ENCODE data around the gene ATP4A.

The ATP4A gene

GRCh38 chr19:35549174-35549788 lies 14.2 kb downstream of the ATP4A start:
- no peak for DNase-seq (ENCODE audit: low read depth in 2 of 2)

GRCh38 chr19:35546532-35546931 lies 16.9 kb downstream of the ATP4A start:
- no peak for DNase-seq (ENCODE audit: low read depth in 2 of 2)

- DNase-seq (ENCODE audit: low read depth in 2 of 2) = peak in 1 of 2 donors; percentile 40
These were observed 17.5 kb downstream of the ATP4A start for GRCh38 chr19:35545855-35546381.

- DNase-seq (ENCODE audit: low read depth in 2 of 2) = peak; percentile 22 to 64
These were observed 18.2 kb downstream of the ATP4A start, which contains the start of gene TMEM147 for GRCh38 chr19:35545001-35545854. Gene TMEM147 (plus strand): TSS chr19:35545626. CDS start chr19:35545740, 114 bp downstream.

- no peak for DNase-seq (ENCODE audit: low read depth in 2 of 2)
These were observed 19.2 kb downstream of the ATP4A start for GRCh38 chr19:35544110-35544802.

- DNase-seq (ENCODE audit: low read depth in 2 of 2) = no peak
These were observed 20.0 kb downstream of the ATP4A start for GRCh38 chr19:35543280-35544109.

GRCh38 chr19:35542209-35542608 lies 21.2 kb downstream of the ATP4A start:
- DNase-seq (ENCODE audit: low read depth in 2 of 2) = no peak

- DNase-seq (ENCODE audit: low read depth in 2 of 2) = no peak
These were observed 23.0 kb downstream of the ATP4A start for GRCh38 chr19:35540356-35540927.

GRCh38 chr19:35539850-35540249 lies 23.6 kb downstream of the ATP4A start:
- DNase-seq (ENCODE audit: low read depth in 2 of 2) = no peak

- DNase-seq (ENCODE audit: low read depth in 2 of 2) = no peak
These were observed 24.1 kb downstream of the ATP4A start for GRCh38 chr19:35539314-35539713.

GRCh38 chr19:35534803-35535480 lies 28.5 kb downstream of the ATP4A start:
- DNase-seq (ENCODE audit: low read depth in 2 of 2) = no peak

- DNase-seq (ENCODE audit: low read depth in 2 of 2) = no peak
These were observed 29.6 kb downstream of the ATP4A start for GRCh38 chr19:35533822-35534392.

GRCh38 chr19:35533201-35533821 lies 30.1 kb downstream of the ATP4A start, which contains the start of gene GAPDHS:
Gene GAPDHS (plus strand): TSS chr19:35533456. CDS start chr19:35533528, 72 bp downstream.
- no peak for DNase-seq (ENCODE audit: low read depth in 2 of 2)

- DNase-seq (ENCODE audit: low read depth in 2 of 2) = no peak
These were observed 32.2 kb downstream of the ATP4A start for GRCh38 chr19:35531291-35531690.

- DNase-seq (ENCODE audit: low read depth in 2 of 2) = no peak
These were observed 33.9 kb downstream of the ATP4A start for GRCh38 chr19:35529241-35530218.

- no peak for DNase-seq (ENCODE audit: low read depth in 2 of 2)
These were observed 35.0 kb downstream of the ATP4A start, which contains the start of gene SBSN for GRCh38 chr19:35528218-35529038. Gene SBSN (minus strand): TSS chr19:35528311. CDS start chr19:35528281, 30 bp downstream.

GRCh38 chr19:35525873-35526272 lies 37.6 kb downstream of the ATP4A start:
- no peak for DNase-seq (ENCODE audit: low read depth in 2 of 2)

Measured in stimulated activated CD4-positive, alpha-beta T cell treated with anti-CD3 and anti-CD28 coated beads, Interleukin-1b, Interleukin-23, amount 100 ng/mL, for 1 hour (primary cell).